ENCODE measurements around the gene ANO3. TPM values are rescaled to one million over a fixed set of nuclear protein-coding genes. Genes with fewer than 3 reads are reported as not detected.
"Not testable (repeated sequence)": the region's sequence is repeated elsewhere in the genome, so short reads cannot be mapped to it uniquely, and the experiment has no call there.

The ANO3 gene
- total RNA-seq, 1 experiment from 2014 or later, result not detected

DNA sequence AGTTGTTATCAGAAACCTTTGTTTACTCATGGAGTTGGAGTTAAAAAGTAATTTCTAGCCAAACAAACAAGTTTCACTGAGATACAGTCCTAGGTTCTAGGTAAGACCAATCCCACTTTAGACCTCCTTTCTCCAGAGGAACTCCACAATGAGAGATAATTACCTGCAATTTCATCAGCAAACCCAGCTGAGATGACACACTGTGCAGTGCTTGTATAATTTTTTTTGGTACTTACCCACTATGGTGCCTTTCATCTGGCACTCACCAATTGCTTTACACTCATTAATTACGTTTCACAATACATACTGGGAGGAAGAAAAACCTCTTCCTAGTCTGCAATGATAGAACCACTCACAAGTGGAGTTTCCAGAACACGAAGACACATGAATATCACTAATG is 242.0 kb downstream of the ANO3 start:
- no peak for DNase-seq (ENCODE audit: low read depth)

DNA sequence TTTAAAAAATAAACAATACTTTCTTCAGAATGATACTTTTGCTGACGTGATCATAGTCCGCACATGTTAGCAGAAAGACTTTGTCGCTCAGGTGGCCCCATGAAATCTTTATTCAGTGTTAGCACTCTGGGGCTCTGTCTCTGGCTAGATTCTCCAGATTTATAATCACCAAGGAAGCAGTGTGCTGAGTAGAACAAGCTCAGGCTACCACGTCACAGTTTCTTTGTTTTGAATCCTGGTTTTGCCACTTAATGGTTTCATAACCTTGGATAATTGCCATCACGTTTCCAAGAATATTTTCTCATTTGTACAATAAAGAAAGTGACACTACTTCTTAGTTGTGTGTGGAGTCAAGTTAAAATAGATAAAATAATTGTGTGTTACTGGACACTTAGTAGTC is 244.0 kb downstream of the ANO3 start:
- DNase-seq (ENCODE audit: low read depth), result no peak

DNA sequence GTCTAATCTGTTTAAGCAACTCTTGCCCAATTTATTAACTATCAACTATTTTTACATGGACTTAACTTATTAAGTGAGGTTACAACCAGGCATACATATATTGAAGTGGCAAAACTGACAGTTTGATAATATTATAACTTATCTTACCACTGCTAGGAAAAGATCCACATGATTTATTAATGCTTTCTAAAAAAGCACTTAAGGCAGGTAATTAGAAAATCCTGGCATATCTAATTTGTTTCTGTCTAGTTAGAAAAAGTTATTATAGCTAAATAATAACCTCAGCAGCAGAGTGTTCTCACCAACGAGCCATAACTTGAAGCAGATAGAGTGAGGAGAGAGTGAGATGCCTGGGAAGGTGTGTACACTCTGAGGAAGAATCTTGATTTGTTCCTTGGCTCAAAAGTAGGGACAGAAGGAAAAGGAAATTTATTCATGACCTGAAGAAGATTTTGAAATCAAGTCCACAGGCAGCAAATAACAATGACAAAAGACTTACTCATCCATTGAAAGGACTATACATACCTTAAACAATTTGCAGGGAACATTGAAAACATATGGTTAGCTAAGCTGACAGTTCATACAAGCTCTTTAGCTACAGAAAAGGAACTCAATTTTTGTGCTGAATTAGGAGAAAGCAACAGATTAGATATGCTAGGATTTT is 247.2 kb downstream of the ANO3 start:
- DNase-seq (ENCODE audit: low read depth), result no peak

DNA sequence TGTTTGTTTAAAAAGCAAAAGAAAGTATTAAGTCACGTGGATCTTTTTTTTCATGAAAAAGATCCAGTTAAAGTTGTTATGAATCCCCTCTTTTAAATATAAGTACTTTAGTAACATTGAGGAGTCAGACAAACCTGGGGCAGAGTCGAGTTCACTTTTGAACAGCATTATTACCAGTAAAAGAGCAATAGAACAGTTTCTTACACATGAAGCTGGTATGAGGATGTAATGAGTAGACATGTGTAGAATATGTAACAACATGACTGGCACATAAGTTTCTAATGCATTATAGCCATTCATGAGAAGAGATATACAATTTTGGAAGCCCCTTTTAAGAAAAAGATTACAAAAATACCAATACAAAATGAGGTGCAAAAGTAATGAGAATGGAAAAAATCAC is 247.8 kb downstream of the ANO3 start:
- DNase-seq (ENCODE audit: low read depth), result no peak

DNA sequence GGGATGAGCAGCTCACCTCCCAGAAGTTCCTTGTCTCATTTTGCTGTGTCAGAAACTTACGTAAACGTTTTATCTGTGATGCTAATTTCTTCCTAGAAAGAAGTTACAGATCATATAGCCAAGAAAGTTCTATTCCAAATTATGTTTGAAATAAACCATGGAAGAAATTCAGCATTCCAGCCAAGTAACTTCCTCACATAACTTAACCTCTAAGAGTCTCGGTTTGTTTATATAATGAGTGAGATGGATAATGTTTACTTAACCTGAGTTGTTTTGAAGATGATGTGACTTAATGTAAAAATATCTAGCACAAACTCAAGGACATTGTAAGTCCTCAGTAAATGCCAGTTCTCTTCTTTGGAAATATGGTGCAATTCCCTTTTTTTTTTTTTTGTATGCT is 249.0 kb downstream of the ANO3 start:
- DNase-seq (ENCODE audit: low read depth), result no peak

DNA sequence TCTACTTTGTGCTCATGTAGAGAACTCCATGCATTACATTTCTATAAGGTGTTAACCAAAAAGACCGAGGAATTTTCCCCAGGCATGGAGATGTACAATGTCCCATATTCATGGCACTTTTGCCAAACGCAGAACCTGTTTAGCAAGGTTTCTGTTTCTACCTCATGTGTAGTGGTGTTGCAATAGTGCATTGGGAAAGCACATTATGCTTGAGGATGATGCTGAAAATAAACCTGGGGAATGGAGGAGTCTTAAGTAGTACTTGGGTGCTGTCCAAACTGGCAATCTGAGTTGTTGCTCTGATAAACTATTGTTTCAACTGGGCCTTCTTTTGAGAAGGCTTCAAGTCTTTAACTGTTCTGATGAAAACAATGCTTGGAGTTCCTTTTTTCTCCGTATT is 251.6 kb downstream of the ANO3 start:
- DNase-seq (ENCODE audit: low read depth), result no peak

DNA sequence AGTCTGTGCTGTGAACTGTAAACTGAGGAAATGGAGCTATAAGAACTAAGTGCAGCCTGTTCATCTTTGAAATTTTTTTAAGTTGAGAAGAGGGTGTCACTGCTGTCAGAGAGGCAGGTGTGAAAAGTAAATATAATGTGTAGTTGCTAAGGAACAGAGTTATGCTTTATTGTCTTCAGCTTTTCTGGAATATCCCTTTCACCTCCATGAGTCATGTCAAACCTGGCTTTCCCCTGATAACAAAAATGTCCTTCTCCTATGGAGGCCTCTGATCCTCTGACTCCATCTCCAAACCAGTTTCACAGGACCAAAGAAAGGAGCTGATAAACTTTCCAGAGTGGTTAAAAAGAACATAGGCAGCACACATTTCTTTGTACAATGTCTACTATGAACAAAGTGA is 252.9 kb downstream of the ANO3 start:
- DNase-seq (ENCODE audit: low read depth), result no peak

DNA sequence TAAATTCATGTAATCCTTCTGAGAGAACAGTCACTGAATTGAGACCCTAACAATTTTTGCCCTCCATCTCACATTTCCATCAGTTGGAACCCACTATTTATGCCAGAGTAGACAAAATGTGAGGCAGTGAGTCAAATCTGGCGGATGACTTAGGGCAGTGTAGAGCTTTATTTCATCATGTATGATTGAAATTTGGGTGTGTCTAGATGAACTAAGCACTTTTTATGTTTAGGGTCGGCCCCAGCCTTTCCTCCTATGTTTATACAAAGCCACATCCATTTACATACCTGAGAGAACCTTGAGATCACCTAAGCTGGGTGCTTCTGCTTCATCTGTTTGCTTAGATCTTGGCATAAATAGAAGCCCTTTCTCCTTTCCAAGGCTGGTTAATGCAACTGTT is 255.1 kb downstream of the ANO3 start:
- DNase-seq (ENCODE audit: low read depth), result no peak

DNA sequence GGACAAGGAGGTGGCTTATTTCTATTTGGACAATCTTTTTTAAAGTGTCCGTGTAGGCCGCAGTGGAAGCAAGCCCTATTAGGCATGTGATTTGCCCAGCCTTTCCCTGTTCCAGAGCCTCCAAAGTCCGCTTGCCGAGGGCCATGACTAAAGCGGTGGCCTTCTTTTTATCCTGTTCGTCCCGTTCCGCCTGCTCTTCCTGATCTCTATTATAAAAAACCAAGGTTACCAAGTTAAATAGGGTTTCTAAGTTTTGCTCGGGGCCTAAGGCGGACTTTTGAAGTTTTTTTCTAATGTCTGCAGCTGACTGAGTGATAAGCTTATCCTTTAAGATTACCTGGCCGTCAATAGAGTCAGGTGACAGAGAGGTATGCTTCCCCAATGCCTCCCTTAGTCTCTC is 261.8 kb downstream of the ANO3 start:
- no peak for DNase-seq (ENCODE audit: low read depth)

DNA sequence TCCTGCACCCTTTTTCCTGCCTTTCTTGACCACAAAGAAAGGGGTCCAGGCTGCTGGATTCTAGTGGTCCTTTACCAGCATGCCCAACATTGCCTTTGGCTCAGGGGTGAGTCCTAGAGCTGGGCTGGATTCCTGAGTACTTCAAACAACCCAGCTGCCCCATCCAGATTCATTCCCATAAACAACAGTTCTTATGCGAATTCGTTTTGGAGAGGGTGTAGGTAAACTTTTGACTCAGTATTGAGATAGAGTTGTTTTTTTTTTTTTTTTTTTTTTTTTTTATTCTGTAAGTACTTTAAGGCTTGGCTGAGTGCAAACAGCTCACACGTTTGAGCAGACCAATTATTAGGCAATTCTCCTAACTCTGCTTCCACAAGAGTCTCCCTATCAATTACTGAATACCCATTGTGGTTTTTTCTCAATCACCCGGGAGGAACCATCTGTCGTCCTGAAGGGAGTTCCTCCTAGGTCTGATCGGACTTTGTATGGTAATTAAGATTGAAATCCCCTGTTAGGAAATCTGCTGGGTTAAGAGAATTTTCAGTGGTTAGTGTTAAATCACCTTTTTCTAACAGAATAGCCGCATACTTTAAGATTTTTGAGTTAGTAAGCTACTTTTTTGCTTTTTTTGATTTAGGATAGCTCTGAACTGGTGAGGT is 263.4 kb downstream of the ANO3 start:
- DNase-seq (ENCODE audit: low read depth), result not testable (repeated sequence)

DNA sequence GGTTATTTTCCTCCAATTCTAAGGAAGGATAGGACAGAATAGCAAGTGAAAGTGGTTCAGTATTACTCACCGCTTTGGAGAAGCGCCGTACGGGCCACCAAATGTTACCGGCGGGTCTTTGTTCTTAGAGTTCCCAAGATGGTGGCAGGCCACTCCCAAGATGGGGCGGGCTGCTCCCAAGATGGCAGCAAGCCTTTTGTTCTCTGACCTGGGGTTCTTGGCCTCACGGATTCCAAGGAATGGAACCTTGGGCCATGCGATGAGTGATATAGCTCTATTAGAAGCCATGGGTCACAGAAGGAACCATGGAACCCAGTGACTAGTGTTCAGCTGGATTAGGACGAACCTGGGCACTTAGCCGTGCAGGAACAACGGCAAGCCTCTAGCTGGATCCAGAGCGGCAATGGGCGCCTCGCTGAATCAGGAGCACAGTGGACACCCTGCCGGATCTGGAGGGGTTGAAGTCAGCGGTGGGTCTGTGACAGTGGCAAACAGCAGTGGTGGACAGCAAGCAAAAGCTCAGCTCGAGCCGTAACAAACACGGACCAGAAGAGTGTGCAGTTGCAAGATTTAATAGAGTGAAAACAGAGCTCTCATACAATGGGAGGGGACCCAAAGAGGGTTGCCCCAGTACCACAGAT is 265.2 kb downstream of the ANO3 start:
- not testable (repeated sequence) for DNase-seq (ENCODE audit: low read depth)

DNA sequence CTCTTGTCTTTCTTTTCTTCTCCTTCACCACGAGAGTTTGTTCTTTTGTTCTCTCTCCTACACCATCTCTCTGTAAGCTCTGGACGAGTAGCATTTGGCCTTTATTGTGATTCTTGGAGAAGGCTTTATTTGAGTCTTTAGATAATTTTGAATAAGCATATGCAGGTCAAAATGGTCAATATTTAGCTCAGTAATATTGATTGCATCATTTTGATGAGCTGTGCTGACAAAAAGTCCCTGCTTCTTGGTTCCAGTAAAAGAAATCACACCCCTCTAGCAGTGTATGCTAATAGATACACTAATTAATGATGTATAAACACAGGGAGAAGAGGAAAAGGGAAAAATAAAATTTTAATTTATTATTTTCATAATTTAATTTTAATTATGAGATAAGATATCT is 266.0 kb downstream of the ANO3 start:
- no peak for DNase-seq (ENCODE audit: low read depth)

DNA sequence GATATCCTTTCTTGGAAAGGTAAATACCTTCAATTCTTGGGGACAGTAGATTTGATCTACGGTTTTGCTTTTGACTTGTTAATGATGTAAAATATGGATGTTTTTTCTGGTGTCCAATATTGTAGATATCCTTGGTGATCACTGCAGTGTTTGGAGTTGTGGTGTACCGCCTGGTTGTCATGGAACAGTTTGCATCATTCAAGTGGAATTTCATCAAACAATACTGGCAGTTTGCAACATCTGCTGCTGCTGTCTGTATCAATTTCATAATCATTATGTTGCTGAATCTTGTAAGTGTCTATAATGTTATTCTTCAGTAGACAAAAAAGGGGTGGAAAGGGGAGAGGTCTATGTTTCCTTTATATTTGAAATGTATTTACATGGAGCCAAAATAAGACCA is 267.5 kb downstream of the ANO3 start:
- peak; percentile 27 for DNase-seq (ENCODE audit: low read depth)

DNA sequence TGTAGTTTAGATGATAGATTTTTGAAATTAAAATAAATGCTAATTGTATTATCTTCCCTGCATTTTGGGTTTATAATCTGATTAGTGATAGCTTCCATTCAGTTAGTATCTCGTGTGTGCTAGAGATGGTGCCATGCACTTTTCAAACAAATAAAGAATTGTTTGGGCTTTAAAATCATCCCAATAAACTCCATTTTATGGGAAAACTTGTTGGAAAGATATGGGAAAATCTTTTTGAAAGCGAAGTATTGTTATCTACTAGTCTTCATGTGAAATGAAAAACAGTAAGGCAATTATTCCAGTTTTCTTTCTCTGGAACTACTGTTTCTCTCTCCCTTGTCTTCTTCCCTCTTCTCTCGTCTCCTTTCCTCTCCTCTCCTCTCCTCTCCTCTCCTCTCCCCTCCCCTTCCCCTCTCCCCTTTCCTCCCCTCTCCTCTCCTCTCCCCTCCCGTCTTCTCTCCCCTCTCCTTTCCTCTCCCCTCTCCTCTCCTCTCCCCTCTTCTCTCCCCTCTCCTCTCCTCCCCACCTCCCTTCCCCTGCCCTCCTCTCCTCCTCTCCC is 268.0 kb downstream of the ANO3 start:
- DNase-seq (ENCODE audit: low read depth), result no peak

DNA sequence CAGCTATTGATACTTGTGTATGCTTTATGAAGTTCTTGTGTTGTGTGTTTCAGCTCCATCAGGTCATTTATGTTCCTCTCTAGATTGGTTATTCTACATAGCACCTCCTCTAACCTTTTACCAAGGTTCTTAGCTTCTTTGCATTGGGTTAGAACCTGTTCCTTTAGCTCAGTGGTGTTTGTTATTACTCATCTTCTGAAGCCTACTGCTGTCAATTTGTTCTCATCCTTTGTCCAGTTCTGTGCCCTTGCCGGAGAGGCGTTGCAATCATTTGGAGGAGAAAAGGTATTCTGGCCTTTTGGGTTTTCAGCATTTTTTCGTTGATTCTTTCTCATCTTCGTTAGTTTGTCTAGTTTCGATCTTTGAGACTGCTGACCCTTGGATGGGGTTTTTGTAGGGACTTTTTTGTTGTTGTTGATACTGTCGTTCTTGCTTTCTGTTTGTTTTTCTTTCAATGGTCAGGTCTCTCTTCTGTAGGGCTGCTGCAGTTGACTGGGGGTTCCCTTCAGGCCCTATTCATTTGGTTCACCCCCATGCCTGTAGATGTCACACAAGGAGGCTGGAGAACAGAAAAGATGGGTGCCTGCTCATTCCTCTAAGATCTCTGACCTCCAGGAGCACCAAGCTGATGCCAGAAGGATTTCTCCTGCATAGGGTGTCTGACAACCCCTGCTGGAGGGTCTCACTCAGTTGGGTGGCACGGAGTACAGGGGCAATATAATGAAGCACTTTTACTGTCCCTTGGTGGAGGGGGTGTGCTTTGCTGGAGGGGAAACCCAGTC is 276.0 kb downstream of the ANO3 start:
- DNase-seq (ENCODE audit: low read depth), result no peak

DNA sequence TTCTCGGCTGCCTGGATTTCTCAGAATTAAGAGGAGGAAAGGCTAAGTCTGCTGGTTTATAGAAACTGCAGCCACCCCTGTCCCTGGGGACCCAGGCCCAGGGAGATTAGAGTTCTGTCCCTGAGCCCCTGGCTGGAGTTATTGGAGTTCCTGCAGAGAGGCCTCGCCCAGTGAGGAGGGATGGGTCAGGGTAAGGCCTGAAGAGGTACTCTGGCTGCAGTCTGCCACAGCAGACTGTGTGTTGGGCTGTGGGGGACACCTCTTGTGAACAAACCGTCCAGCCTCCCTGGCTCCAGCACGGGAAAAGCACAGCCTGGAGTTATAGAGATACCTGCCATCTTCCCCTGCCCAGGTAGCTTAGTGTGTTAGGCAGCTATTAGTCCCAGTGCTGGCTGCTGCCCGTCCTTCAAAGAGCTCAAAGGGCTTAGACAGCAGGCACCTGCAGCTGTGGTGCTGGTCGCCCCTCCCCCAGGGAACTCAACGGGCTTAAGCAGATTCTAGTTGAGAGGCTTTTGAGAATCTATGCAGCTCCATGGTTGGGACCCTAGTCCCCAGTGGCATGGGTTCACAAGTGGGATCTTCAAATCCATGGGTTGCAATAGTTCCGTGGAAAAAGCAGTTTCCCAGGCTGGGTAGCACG is 276.7 kb downstream of the ANO3 start:
- no peak for DNase-seq (ENCODE audit: low read depth)

DNA sequence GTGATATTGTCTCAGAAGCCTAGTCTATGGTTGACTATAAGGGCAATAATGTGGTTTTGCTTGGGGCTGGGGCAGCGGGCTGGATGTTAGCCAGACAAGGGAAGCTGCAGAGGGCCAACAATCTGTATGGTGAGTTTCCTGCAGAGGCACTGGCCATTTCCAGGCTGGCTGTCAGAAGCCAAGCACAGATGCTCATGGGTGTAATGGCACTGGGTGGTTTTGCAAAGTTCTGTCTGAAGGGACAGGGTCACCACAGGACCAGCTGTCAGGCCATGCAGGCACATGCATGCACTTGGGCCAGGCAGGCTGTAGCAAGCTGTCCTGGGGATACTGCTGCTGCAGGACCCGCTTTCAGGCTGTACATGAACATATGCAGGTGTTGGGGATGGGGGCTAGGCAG is 281.8 kb downstream of the ANO3 start:
- DNase-seq (ENCODE audit: low read depth), result no peak

DNA sequence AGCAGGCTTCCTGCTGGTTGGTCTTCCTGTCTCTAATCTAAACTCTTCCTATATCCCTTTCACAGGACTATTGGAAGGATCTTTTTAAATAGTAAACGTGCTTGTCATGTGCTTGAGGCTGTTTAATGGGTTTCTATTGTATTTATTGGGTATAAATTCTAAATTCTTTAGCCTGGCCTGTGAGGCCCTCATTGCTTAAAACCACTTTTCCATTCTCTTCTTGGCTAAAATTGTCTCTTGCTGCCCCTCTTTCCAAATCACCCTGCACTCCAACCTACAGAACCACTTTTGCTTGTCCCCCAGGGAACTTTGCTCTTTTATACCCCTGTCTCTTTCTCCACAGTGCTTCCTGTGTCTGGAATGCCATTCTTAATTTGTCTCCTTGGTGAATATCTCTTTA is 286.5 kb downstream of the ANO3 start:
- DNase-seq (ENCODE audit: low read depth), result no peak

DNA sequence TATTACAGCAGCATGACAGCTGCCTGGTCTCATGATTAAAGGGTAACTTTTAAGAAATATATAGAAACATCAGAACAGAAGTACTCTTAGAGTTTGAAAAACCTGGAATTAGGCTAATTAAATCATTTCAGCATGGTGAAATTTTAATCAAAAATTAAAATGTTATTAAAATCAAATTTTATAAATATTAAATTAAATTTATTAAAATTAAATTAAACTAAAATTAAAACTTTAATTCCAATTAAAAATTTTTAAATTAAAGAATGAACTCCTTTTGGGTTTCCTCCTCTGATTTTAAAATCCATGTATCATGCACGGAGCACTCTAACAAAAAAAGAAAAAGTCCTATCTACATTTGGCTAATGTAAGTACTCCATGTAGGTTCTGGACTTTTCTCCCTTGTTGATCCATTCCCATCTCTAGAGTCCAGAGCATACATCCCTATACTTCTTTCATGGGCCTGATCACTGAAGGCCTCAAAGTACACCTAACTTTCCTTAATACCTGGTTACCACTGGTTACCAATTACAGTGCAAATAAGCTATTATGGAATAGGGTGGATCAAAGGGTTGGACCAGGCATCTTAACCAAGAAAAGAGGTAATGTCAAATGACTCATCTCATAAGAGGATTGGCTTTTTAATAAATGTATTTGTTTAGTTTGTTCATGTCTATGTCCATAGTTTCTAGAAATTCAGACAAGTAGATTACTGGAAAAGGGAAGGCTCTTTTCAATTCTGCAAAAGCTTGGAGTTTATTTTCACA is 288.5 kb downstream of the ANO3 start:
- no peak for DNase-seq (ENCODE audit: low read depth)

DNA sequence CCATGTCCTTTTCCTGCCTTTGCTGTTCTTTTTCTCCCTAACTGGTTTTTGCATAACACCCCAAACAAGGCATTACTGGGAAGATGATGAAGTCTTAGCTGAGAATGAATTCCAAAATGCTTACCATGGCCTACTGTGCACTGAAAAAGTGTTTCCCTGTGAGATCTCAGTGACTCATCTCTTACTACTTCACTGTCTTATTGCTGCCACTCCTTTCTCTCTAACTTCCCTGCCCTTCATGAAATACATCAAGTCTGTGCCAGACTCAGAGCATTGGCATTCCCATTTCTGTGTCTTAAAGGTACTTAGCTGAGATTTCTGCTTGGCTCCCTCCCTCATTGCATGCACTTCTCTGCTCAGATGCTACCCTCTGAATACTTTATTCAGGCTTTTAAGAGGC is 289.2 kb downstream of the ANO3 start:
- peak; percentile 7 for DNase-seq (ENCODE audit: low read depth)

DNA sequence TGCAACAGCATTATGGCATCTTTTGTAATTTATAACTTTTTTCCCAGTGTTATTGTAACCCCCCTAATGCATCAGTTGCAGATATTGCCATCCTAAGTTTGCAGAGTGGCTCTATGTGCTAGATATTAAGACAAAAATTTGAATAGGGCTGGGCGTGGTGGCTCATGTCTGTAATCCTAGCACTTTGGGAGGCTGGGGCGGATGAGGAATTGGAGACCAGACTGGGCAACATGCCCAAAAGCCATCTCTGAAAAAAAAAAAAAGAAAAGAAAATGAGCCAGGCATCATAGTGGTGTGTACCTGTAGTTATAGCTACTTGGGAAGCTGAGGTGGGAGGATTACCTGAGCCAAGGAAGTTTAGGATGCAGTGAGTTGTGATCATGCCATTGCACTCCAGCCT is 290.3 kb downstream of the ANO3 start:
- DNase-seq (ENCODE audit: low read depth), result no peak
